PFSK-1 (cell line): ENCODE results near the gene BAG5.

ENCODE experiments used
- POLR2AphosphoS5 ChIP-seq: IDR thresholded peaks from 2 replicates; pipeline ENCODE4 v1.6.1; 2012; ENCODE audit warnings: low read depth, mild to moderate bottlenecking, control low read depth, low read length, moderate library complexity
- TF ChIP-seq, protein P1 (sequence below), 2 experiments: IDR thresholded peaks; 2 replicates each; pipeline versions ENCODE4 v1.6.1 to v1.8.0; 2011 to 2012; ENCODE audit warnings: low read depth in 2 of 2, low read length in 2 of 2, control low read depth in 1 of 2, inconsistent platforms in 1 of 2, mild to moderate bottlenecking in 1 of 2, moderate library complexity in 1 of 2; ENCODE audit not compliant: insufficient read depth in 1 of 2

DNA sequence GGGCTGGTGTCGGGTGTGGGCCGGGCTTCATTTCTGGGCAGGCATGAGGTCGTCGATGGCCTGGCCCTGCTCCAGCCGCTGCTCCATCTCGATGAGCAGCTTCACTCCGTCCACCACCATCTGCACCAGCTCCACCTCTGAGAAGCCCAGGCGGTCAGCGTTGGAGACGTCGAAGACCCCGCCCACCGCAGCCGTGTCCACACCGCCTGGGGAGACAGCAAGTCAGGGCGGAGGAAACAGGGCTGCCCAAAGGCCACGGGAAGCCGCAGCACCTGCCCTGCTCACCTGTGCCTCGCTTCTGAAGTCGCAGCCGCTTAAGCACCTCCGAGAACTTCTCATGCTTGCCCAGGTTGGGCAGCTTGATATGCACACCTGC lies 42.6 kb downstream of the BAG5 start:
- TF ChIP-seq POLR2AphosphoS5, result no peak
- TF ChIP-seq, protein P1, sequence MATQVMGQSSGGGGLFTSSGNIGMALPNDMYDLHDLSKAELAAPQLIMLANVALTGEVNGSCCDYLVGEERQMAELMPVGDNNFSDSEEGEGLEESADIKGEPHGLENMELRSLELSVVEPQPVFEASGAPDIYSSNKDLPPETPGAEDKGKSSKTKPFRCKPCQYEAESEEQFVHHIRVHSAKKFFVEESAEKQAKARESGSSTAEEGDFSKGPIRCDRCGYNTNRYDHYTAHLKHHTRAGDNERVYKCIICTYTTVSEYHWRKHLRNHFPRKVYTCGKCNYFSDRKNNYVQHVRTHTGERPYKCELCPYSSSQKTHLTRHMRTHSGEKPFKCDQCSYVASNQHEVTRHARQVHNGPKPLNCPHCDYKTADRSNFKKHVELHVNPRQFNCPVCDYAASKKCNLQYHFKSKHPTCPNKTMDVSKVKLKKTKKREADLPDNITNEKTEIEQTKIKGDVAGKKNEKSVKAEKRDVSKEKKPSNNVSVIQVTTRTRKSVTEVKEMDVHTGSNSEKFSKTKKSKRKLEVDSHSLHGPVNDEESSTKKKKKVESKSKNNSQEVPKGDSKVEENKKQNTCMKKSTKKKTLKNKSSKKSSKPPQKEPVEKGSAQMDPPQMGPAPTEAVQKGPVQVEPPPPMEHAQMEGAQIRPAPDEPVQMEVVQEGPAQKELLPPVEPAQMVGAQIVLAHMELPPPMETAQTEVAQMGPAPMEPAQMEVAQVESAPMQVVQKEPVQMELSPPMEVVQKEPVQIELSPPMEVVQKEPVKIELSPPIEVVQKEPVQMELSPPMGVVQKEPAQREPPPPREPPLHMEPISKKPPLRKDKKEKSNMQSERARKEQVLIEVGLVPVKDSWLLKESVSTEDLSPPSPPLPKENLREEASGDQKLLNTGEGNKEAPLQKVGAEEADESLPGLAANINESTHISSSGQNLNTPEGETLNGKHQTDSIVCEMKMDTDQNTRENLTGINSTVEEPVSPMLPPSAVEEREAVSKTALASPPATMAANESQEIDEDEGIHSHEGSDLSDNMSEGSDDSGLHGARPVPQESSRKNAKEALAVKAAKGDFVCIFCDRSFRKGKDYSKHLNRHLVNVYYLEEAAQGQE (IDR thresholded peaks at IDR 0.05; ENCODE audit: insufficient read depth in 1 of 2, low read depth in 2 of 2, low read length in 2 of 2), result no peak
